BJ (cell line): Measurements from ENCODE around the gene HS3ST5. TPM values are rescaled to one million over a fixed set of nuclear protein-coding genes. Genes with fewer than 3 reads are reported as not detected.

Experiments used
- CTCF ChIA-PET: fragments of 350-600 bp; formaldehyde crosslinking; extraction: SDS; loops from one replicate; lab custom pipeline; 2021; ENCODE audit warnings: antibody characterized with exemption, inconsistent platforms; lab: Yijun Ruan, JAX
- POLR2A ChIA-PET: fragments of 300-600 bp; sonication (Branson Sonifier 250); formaldehyde crosslinking; extraction: SDS; loops from one replicate; lab custom pipeline; 2021; ENCODE audit warnings: antibody characterized with exemption; lab: Charles Lee
- DNase-seq: peaks from one replicate; pipeline ENCODE4 v3.0.0-alpha.2; 2011; ENCODE audit warnings: low read depth
- H3K27me3 ChIP-seq: 2 replicates; pipeline ENCODE4 v1.6.0; 2011; ENCODE audit warnings: low read length; ENCODE audit not compliant: control insufficient read depth, insufficient read depth
- H3K36me3 ChIP-seq: 2 replicates; pipeline ENCODE4 v1.5.1; 2011; ENCODE audit warnings: low read length; ENCODE audit not compliant: control insufficient read depth, insufficient read depth
- H3K4me3 ChIP-seq: 2 replicates; pipeline ENCODE4 v1.5.1; 2011; ENCODE audit warnings: low read depth, mild to moderate bottlenecking, control low read depth, low read length
- CTCF ChIP-seq: IDR thresholded peaks from 2 replicates; pipeline ENCODE4 v1.5.1; 2011; ENCODE audit warnings: low read depth, mild to moderate bottlenecking, control low read depth, inconsistent platforms, low read length, moderate library complexity; ENCODE audit not compliant: insufficient read depth
- polyA plus RNA-seq: library from polyadenylated mRNA; depleted of rRNA; stranded (reverse); fragments of >200 nt; gene quantifications from 2 replicates; pipeline ENCODE4 v1.2.3, GENCODE V29; 2011

Gene HS3ST5
- polyA plus RNA-seq, 1 experiment, result not detected

- H3K4me3 ChIP-seq, result no peak overlapping the region
- no peak for TF ChIP-seq CTCF
- no peaks in the 10 kb centered on the region for H3K36me3 ChIP-seq
- ChIA-PET CTCF (interaction anchor here (1.3 to 1.9 kb wide), 2 partner anchors 10 to 124 kb away, joined by 3 to 9 read pairs; no protein-coding TSS in a partner anchor), POLR2A (no interaction called here)
- no peak for DNase-seq
- no peaks in the 10 kb centered on the region; the same call in 1 of the 2 replicates for H3K27me3 ChIP-seq
Measured at GRCh38 chr6:114119056-114119455, 223.8 kb downstream of the HS3ST5 start.

GRCh38 chr6:114115652-114116051 is 227.2 kb downstream of the HS3ST5 start:
- ChIA-PET CTCF (no interaction called here), POLR2A (no interaction called here)
- H3K27me3 ChIP-seq, result peaks cover 1% of the 10 kb centered on the region; the same call in 1 of the 2 replicates
- TF ChIP-seq CTCF, result no peak
- no peak overlapping the region for H3K4me3 ChIP-seq
- DNase-seq, result no peak
- no peaks in the 10 kb centered on the region for H3K36me3 ChIP-seq

- peak; percentile 89 for TF ChIP-seq CTCF
- ChIA-PET CTCF (interaction anchor here (0.7 to 8.1 kb wide), 25 partner anchors 10 to 196 kb away, joined by 3 to 195 read pairs (median 5); partner anchors contain the start of gene HDAC2), POLR2A (interaction anchor here (0.6 kb wide), 1 partner anchor 111 kb away, joined by 3 read pairs; no protein-coding TSS in a partner anchor)
- no peak overlapping the region for H3K4me3 ChIP-seq
- DNase-seq, result peak; percentile 12
- H3K27me3 ChIP-seq, result 0 out of 2 replicates have a peak, but pooled peaks cover 3% of the 10 kb centered on the region
- H3K36me3 ChIP-seq, result no peaks in the 10 kb centered on the region
Measured at GRCh38 chr6:114108119-114109002, 234.5 kb downstream of the HS3ST5 start.

GRCh38 chr6:114106020-114106419 is 236.8 kb downstream of the HS3ST5 start:
- Histone ChIP-seq H3K27me3 (0 out of 2 replicates have a peak, but pooled peaks cover 1% of the 10 kb centered on the region), H3K4me3 (no peak overlapping the region)
- CTCF ChIA-PET, result interaction anchor here (8.1 kb wide), 1 partner anchor 113 kb away, joined by 195 read pairs; no protein-coding TSS in a partner anchor

More at GRCh38 chr6:114106020-114106419, 236.8 kb downstream of the HS3ST5 start:
- no peak for DNase-seq
- TF ChIP-seq CTCF, result no peak
- H3K36me3 ChIP-seq, result no peaks in the 10 kb centered on the region
- POLR2A ChIA-PET, result interaction anchor here (0.7 kb wide), 1 partner anchor 109 kb away, joined by 3 read pairs; no protein-coding TSS in a partner anchor
